ENCODE results near the gene RANBP3L.
"Not testable (repeated sequence)": the region's sequence is repeated elsewhere in the genome, so short reads cannot be mapped to it uniquely, and the experiment has no call there.

The RANBP3L gene

DNA sequence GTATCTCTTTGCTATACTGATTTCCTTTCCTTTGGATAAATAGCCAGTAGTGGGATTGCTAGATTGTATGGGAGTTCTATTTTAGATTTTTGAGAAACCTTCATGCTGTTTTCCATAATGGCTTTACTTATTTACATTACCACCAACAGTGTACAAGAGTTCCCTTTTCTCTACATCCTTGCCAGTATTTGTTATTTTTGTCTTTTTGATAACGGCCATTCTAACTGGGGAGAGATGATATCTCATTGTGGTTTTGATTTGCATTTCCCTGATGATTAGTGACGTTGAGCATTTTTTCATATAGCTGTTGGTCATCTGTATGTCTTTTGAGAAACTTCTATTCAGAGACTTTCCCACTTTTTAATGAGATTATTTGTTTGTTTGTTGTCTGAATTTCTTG is 85.8 kb downstream of the RANBP3L start:
- Histone ChIP-seq H3K27ac (ENCODE audit: low read length) (no peak overlapping the region), H3K9ac (ENCODE audit: low read depth, low read length) (no peak overlapping the region), H3K27me3 (ENCODE audit: insufficient read depth, low read length) (no peaks in the 10 kb centered on the region), H3K4me1 (ENCODE audit: insufficient read depth, low read length) (no peaks in the 10 kb centered on the region), H3K4me3 (ENCODE audit: low read length) (no peak overlapping the region), H3K9me3 (ENCODE audit: insufficient read depth, low read depth, low read length) (no peaks in the 10 kb centered on the region), H3K36me3 (ENCODE audit: insufficient read depth, low read depth, low read length) (peaks cover 16% of the 10 kb centered on the region; the same call in 1 of the 2 replicates)

DNA sequence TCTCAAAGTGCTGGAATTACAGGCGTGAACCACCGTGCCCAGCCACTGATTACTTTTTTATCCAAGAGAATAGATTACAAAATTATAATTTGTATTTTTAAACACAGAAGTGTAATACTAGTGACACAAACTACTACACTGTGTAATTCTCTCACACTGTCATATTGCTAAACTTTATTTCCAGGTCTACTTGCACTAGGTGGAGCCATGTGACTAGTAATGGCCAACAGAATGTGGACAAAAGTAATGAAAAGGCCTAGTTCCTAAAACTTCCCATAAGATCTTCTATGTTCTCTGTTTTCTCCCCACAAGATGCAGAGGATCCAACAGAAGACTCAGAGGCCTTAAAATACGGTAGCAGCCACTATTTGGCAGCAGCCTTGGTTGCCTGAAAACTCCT is 87.3 kb downstream of the RANBP3L start:
- peaks cover 10% of the 10 kb centered on the region; the same call in 1 of the 2 replicates for H3K36me3 ChIP-seq (ENCODE audit: insufficient read depth, low read depth, low read length)

DNA sequence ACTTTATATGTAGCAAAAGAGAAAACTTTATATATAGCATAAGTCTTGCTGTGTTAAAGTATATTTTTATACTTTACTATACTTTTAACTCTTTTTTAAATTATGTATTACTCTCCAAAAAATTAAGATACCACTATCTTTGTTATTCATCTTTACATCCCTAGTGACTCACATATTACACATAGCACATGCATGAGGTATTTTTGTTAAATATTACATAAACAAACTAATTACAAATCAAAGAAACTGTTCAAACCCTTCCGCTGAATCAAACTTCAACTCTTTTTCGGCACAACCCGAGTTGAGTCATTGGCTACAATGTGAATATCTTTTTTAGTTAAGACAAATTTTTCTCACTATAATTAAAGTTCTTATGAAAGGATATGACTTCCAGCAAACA is 92.0 kb downstream of the RANBP3L start:
- Histone ChIP-seq H3K9ac (ENCODE audit: low read depth, low read length) (no peak overlapping the region), H3K9me3 (ENCODE audit: insufficient read depth, low read depth, low read length) (no peaks in the 10 kb centered on the region), H3K27me3 (ENCODE audit: insufficient read depth, low read length) (no peaks in the 10 kb centered on the region), H3K4me3 (ENCODE audit: low read length) (no peak overlapping the region), H3K4me1 (ENCODE audit: insufficient read depth, low read length) (no peaks in the 10 kb centered on the region), H3K36me3 (ENCODE audit: insufficient read depth, low read depth, low read length) (0 out of 2 replicates have a peak, but pooled peaks cover 4% of the 10 kb centered on the region), H3K27ac (ENCODE audit: low read length) (no peak overlapping the region)

More for the DNA sequence above, 87.3 kb downstream of the RANBP3L start:
- H3K27me3 ChIP-seq (ENCODE audit: insufficient read depth, low read length) = no peaks in the 10 kb centered on the region
- no peaks in the 10 kb centered on the region for H3K4me1 ChIP-seq (ENCODE audit: insufficient read depth, low read length)
- H3K9ac ChIP-seq (ENCODE audit: low read depth, low read length) = no peak overlapping the region
- H3K4me3 ChIP-seq (ENCODE audit: low read length) = no peak overlapping the region
- H3K9me3 ChIP-seq (ENCODE audit: insufficient read depth, low read depth, low read length) = no peaks in the 10 kb centered on the region
- no peak overlapping the region for H3K27ac ChIP-seq (ENCODE audit: low read length)

DNA sequence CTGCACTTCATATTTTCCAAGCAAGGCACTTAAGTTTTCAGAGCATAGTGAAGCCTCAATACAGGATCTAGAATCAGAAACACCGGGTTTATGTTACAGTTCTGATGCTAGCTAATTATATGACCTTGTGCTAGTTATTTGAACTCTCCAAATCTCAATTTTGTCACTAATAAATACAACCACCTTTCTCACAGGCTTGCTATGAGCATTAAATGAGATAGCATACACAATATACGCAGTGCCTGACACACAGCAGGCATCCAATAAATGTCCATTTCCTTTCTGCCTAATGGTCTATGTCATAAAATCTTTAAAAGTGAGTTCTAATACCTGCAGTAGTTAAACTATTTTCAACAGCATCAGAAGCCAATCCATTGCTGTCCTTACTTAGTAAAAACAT is 92.9 kb downstream of the RANBP3L start:
- Histone ChIP-seq H3K27me3 (ENCODE audit: insufficient read depth, low read length) (no peaks in the 10 kb centered on the region), H3K36me3 (ENCODE audit: insufficient read depth, low read depth, low read length) (0 out of 2 replicates have a peak, but pooled peaks cover 4% of the 10 kb centered on the region), H3K27ac (ENCODE audit: low read length) (no peak overlapping the region), H3K9ac (ENCODE audit: low read depth, low read length) (no peak overlapping the region), H3K4me1 (ENCODE audit: insufficient read depth, low read length) (no peaks in the 10 kb centered on the region), H3K9me3 (ENCODE audit: insufficient read depth, low read depth, low read length) (no peaks in the 10 kb centered on the region), H3K4me3 (ENCODE audit: low read length) (no peak overlapping the region)

DNA sequence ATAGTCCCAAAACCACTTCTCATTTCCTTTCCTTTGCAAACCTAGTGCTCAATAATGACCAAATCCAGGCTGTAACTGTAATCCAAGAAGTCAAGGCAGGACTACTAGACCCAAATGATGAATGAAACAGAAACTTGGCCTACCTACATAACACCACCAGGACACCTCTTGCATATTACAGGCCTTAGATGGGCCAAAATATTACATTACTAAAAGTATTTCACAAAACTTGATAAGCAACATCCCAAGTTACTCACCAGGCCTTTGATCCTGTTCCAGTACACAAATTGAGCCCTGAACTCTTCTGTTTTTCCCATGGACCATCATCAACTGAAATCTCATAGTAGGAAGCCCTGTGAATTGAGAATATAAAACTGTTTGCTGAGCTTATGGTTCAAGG is 94.8 kb downstream of the RANBP3L start:
- 0 out of 2 replicates have a peak, but pooled peaks cover 4% of the 10 kb centered on the region for H3K36me3 ChIP-seq (ENCODE audit: insufficient read depth, low read depth, low read length)
- no peak overlapping the region for H3K27ac ChIP-seq (ENCODE audit: low read length)
- no peak overlapping the region for H3K9ac ChIP-seq (ENCODE audit: low read depth, low read length)
- no peaks in the 10 kb centered on the region for H3K9me3 ChIP-seq (ENCODE audit: insufficient read depth, low read depth, low read length)
- H3K27me3 ChIP-seq (ENCODE audit: insufficient read depth, low read length) = no peaks in the 10 kb centered on the region
- no peak overlapping the region for H3K4me3 ChIP-seq (ENCODE audit: low read length)
- no peaks in the 10 kb centered on the region for H3K4me1 ChIP-seq (ENCODE audit: insufficient read depth, low read length)

DNA sequence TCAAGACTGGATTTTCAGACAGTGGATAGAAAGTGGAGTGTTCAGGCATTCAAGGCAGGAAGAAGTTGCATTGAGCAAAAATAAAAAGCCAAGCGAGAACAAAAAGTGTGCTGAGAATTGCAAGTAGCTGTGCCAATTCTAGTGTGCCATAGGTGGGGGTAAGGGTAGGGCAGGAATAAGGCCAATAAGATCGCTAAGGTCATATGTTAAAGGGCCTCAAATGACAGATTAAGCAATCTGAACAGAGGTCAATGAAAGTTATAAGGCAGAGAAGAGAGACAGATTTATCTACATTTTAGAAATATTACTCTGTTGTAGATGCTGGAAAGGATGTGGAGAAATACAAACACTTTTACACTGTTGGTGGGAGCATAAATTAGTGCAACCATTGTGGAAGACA is 96.4 kb downstream of the RANBP3L start:
- H3K4me3 ChIP-seq (ENCODE audit: low read length) = no peak overlapping the region
- no peaks in the 10 kb centered on the region for H3K9me3 ChIP-seq (ENCODE audit: insufficient read depth, low read depth, low read length)
- no peaks in the 10 kb centered on the region for H3K27me3 ChIP-seq (ENCODE audit: insufficient read depth, low read length)
- H3K9ac ChIP-seq (ENCODE audit: low read depth, low read length) = no peak overlapping the region
- 0 out of 2 replicates have a peak, but pooled peaks cover 4% of the 10 kb centered on the region for H3K36me3 ChIP-seq (ENCODE audit: insufficient read depth, low read depth, low read length)
- no peak overlapping the region for H3K27ac ChIP-seq (ENCODE audit: low read length)
- H3K4me1 ChIP-seq (ENCODE audit: insufficient read depth, low read length) = no peaks in the 10 kb centered on the region

DNA sequence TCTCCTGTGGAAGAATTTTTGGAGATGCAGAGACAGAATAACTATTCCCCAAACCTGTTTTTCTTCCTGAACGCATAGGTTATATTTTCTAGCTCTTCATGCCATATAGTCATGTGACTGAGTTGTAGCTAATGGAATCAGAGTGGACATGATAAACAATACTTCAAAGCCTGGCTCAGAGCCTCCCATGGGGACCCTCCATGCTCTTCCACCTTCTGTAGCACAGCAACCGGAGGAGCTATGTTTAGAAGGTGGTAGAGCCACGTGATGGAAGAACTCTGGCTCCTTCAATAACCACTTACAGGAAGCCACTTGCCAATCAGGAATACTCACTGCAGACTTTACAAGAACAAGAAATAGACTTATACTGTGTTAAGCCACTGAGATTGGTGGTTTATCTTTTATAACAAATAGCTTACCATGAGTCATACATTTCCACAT is 99.2 kb downstream of the RANBP3L start:
- H3K36me3 ChIP-seq (ENCODE audit: insufficient read depth, low read depth, low read length) = peaks cover 9% of the 10 kb centered on the region; the same call in 1 of the 2 replicates
- H3K4me3 ChIP-seq (ENCODE audit: low read length) = no peak overlapping the region

DNA sequence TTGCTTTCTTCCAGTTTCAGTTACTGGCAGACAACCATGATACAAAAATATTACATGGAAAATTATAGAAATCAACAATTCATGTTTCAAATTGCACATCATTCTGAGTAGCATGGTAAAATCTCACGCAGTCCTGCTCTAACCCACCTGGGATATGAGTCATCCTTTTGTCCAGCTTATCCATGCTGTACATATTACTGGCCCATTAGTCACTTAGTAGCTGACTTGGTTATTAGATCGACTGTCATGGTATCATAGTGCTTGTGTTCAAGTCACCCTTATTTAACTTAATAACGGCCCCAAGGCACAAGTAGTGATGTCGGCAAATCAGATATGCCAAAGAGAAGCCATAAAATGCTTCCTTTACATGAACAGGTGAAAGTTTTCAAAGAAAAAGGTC is 101.2 kb downstream of the RANBP3L start:
- H3K27me3 ChIP-seq (ENCODE audit: insufficient read depth, low read length) = no peaks in the 10 kb centered on the region
- peaks cover 23% of the 10 kb centered on the region; the same call in 1 of the 2 replicates for H3K36me3 ChIP-seq (ENCODE audit: insufficient read depth, low read depth, low read length)
- H3K9ac ChIP-seq (ENCODE audit: low read depth, low read length) = no peak overlapping the region
- H3K27ac ChIP-seq (ENCODE audit: low read length) = no peak overlapping the region
- H3K9me3 ChIP-seq (ENCODE audit: insufficient read depth, low read depth, low read length) = no peaks in the 10 kb centered on the region
- no peaks in the 10 kb centered on the region for H3K4me1 ChIP-seq (ENCODE audit: insufficient read depth, low read length)
- no peak overlapping the region for H3K4me3 ChIP-seq (ENCODE audit: low read length)

More for the DNA sequence above, 99.2 kb downstream of the RANBP3L start:
- H3K27me3 ChIP-seq (ENCODE audit: insufficient read depth, low read length) = no peaks in the 10 kb centered on the region
- no peak overlapping the region for H3K27ac ChIP-seq (ENCODE audit: low read length)
- no peaks in the 10 kb centered on the region for H3K4me1 ChIP-seq (ENCODE audit: insufficient read depth, low read length)
- no peaks in the 10 kb centered on the region for H3K9me3 ChIP-seq (ENCODE audit: insufficient read depth, low read depth, low read length)
- no peak overlapping the region for H3K9ac ChIP-seq (ENCODE audit: low read depth, low read length)

DNA sequence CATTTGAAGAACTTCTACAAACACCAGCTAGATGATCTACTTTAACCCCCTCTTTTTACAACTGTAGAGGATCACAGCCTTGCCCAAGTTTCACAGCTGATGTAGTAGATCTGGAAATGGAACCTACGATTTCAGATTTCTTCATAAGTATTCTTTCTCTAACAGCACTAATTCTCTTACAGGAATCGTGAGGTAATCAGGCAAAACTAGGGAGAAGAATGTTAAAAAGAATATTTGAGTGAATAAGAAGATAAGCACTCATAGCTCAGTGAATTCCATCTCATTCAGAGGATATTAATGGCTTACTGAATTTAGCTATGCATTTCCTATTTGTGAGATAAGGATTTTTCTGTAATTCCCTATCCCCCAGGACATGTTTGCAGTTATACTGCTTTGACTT is 102.1 kb downstream of the RANBP3L start:
- Histone ChIP-seq H3K9me3 (ENCODE audit: insufficient read depth, low read depth, low read length) (no peaks in the 10 kb centered on the region), H3K36me3 (ENCODE audit: insufficient read depth, low read depth, low read length) (peaks cover 29% of the 10 kb centered on the region), H3K4me1 (ENCODE audit: insufficient read depth, low read length) (no peaks in the 10 kb centered on the region), H3K4me3 (ENCODE audit: low read length) (no peak overlapping the region), H3K27ac (ENCODE audit: low read length) (no peak overlapping the region), H3K9ac (ENCODE audit: low read depth, low read length) (no peak overlapping the region), H3K27me3 (ENCODE audit: insufficient read depth, low read length) (no peaks in the 10 kb centered on the region)

DNA sequence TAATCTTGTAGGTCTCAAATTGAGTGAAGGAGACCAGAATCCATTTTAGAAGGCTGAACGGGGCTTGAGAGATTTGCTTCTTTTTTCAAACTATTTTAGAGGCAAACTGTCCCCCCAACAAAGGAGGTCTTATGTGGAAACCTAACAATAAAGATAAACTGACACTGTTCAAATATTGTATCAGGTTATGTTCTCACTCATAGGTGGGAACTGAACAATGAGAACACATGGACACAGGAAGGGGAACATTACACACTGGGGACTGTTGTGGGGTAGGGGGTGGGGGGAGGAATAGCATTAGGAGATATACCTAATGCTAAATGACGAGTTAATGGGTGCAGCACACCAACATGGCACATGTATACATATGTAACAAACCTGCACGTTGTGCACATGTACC is 102.9 kb downstream of the RANBP3L start:
- not testable (repeated sequence) for H3K4me3 ChIP-seq (ENCODE audit: low read length); H3K27ac ChIP-seq (ENCODE audit: low read length); H3K9ac ChIP-seq (ENCODE audit: low read depth, low read length); H3K27me3 ChIP-seq (ENCODE audit: insufficient read depth, low read length); H3K4me1 ChIP-seq (ENCODE audit: insufficient read depth, low read length); H3K9me3 ChIP-seq (ENCODE audit: insufficient read depth, low read depth, low read length)
- peaks cover 37% of the 10 kb centered on the region for H3K36me3 ChIP-seq (ENCODE audit: insufficient read depth, low read depth, low read length)

All from iPS-20b (cell line).